CD4-positive, alpha-beta T cell treated with Interferon alpha-2 for 1 hour (primary cell): ENCODE data around the gene KYNU.

ENCODE experiments used
- DNase-seq, 2 donors: peaks; one replicate each; pipeline ENCODE4 v3.0.0-alpha.2; 2020 to 2022

The KYNU gene

GRCh38 chr2:142973160-142973821, 95.8 kb downstream of the KYNU start:
- DNase-seq, result no peak

DNA sequence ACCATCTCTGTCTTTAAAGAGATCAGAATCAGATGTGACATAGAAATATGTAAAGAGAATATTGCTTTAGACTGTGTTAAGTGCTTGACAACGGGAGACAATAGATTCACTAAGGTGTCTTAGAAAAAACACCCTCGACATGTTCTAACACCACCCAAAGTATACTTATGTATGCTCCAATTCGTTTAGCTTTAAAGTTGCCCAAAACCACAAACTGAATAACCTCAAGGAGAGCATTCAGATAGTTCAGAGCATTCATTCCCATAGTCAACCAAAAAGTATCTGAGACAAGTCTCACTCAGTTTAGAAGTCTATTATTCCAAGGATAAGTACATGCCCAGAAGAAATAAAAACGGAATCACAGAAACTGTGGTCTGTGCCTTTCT, 96.4 kb downstream of the KYNU start:
- DNase-seq, result no peak

DNA sequence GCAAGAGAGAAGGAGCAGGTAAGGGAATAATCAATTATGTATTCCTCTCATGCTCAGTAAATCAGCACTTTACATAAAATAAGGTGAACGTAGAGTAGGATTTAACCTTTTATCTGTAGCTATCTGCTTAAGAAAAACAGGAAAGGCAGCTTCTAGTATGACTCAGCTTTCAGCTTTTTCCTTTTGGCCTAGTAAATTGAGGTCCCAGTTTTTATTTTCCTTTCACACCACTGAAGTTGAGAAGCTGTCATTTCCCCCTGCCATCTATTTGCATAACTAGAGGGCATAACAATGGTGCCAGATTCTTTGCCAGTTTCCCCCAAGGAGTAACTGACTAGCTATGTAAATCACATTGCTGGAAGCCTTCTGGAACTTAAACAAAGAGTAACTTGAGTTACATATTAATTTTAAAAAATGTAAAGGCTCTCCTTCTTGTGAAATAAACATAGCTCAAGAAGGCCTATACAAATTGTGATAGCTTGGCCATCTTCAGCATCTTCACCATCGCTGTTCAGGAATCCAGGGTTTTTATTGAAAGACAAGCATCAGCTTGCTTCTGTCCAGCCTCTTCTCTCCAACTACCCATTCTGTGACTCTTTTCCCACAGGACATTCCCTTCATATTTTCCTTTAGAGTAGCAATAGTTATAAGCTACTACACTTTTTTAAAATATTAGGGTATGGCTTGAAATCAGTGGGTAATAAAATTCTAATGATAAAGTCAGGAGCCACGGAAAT, 97.0 kb downstream of the KYNU start:
- no peak for DNase-seq

- DNase-seq, result no peak
Observed at GRCh38 chr2:142975239-142975638, 97.8 kb downstream of the KYNU start.

DNA sequence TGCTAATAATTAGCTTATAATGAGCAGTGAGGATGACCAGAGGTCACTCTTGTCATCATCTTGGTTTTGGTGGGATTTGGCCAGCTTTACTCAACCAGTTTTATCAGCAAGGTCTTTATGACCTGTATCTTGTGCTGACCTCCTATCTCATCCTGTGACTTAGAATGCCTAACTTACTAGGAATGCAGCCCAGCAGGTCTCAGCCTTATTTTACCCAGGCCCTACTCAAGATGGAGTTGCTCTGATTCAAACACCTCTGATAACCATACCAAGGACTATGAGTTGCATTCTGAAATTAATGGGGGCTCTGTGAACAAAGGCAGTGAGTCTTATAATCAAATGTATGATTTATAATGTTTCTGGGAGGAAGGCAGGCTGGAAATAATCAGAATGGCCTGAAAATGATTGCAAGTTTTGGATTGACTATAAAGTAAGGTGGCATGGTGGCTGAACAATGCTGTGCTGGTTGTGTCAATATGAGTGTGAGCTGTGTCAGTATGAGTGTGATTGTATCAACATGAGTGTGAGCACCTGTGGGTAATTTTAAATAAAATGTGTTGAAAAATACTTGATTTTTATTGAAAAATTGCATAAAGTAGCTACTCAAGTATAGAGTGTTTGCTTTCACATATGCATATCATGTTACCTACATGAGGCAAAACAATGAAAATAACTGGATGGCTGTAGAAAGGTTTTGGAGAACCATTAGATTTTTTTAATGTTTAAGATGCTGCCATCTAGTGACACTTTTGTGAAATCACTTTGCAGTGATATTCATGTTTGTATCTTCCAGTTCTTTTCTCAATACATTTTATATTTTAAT, 103.0 kb downstream of the KYNU start:
- DNase-seq, result peak in 1 of 2 donors; percentile 4

- DNase-seq, result no peak
Observed at GRCh38 chr2:142981069-142981378, 103.6 kb downstream of the KYNU start.

GRCh38 chr2:142981756-142982155, 104.3 kb downstream of the KYNU start:
- no peak for DNase-seq

- DNase-seq, result no peak
Observed at GRCh38 chr2:142983174-142983573, 105.7 kb downstream of the KYNU start.

DNA sequence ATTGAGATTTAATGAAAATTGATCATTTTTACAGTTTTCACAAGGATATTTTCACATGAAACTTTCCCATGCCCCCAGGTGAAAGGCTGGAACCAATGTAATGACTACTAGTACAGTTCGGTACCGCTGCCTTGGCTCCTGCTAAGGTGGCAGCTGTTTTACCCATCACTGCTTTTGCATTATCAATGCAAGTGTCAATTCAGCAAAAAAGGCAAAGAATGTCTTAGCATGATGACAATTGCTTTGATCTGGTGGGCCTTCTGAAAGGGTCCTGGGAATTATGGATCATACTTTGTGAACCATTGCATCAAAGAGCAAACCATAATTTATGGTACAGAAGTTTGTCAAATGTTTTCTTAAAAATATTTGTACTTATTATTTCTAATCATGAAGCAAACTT, 107.2 kb downstream of the KYNU start:
- DNase-seq, result no peak

- DNase-seq, result no peak
Observed at GRCh38 chr2:142987044-142987443, 109.6 kb downstream of the KYNU start.

- peak in 1 of 2 donors; percentile 17 for DNase-seq
Observed at GRCh38 chr2:142989273-142990204, 112.1 kb downstream of the KYNU start.

DNA sequence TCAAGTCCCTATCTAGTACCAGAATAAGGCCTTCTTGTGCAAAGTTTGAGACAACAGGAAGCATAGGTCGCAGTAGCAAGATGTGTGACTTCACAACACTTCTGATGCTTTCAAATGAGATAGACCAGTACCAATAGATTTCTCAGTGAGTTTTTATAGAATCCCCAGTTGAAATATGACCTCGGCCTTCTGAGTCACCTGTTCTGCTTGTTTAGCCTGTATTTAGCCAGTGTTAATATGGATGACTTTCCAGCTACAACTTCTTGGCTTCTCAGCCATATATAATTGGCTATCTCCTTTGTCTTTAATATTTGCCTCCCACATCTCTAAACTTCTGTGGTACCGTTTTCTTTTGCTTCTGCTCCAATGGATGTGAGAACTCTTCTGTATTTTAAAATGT, 113.8 kb downstream of the KYNU start:
- no peak for DNase-seq

GRCh38 chr2:142992840-142993239, 115.4 kb downstream of the KYNU start:
- no peak for DNase-seq

GRCh38 chr2:142993771-142994170, 116.3 kb downstream of the KYNU start:
- no peak for DNase-seq

GRCh38 chr2:142994665-142995064, 117.2 kb downstream of the KYNU start:
- no peak for DNase-seq

DNA sequence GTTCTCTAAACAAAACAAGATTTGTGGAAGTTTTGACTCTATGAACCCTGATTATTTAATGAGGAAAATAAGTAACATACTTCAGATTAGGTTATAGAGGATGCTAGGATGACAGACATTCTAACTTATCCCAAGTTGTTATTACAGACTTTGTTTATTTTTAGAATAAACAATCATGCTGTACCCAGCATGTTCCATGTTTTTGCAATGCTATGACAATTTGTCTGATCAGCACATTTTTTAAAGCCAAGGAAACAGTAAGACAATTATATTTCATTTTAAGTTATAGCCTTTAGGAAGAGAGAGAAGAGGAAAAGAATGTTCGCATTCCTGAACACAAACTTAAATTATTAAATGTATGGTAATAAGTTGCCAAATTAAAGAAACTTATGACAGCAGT, 119.8 kb downstream of the KYNU start:
- DNase-seq, result no peak

GRCh38 chr2:143000599-143000998, 123.1 kb downstream of the KYNU start:
- DNase-seq, result no peak

- no peak for DNase-seq
Observed at GRCh38 chr2:143001501-143001900, 124.0 kb downstream of the KYNU start.

- DNase-seq, result no peak
Observed at GRCh38 chr2:143015656-143016055, 138.2 kb downstream of the KYNU start.

- DNase-seq, result no peak
Observed at GRCh38 chr2:143026411-143027054, 149.1 kb downstream of the KYNU start.

DNA sequence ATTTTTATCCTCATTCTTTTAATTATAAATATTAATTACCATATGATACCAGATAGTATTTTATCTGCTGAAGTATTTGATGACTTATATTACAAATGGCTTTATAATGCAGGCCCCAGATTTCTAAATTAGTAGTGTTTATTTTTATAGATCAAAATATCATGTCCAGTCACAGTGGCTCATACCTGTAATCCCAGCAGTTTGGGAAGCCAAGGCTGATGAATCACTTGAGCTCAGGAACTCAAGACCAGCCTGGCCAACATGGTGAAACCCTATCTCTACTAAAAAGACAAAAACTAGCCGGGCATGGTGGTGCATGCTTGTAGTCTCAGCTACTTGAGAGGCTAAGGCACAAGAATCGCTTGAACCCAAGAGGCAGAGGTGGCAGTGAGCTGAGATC, 151.7 kb downstream of the KYNU start:
- no peak for DNase-seq

DNA sequence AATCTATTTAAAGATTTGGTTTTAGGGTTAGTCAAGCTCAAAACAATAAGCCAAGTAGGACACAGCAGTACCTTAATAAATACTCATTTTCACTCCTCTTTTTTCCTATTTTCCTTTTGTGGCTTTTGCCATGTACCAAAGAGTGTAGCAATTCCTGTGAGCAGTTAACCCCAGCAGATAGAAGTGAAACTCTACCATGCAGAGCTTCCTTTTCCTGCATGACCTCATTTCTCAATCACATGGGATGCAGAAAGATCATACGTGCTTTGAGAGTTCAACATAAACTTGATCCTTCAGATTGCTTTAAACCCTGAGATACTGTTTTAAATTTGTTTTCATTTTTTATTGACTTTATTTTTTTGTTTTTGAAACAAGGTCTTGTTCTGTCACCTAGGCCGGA, 152.7 kb downstream of the KYNU start:
- DNase-seq, result peak; percentile 1 to 8
